Heart left ventricle (tissue), 13 donors: ENCODE data around the gene TMTC4.

Source experiments
- POLR2A ChIP-seq, 2 donors: fragments of 450-650 bp; IDR thresholded peaks; one replicate each; pipeline ENCODE4 v1.6.1; 2017; ENCODE audit warnings: antibody characterized with exemption in 2 of 2, mild to moderate bottlenecking in 2 of 2, moderate library complexity in 2 of 2
- TF ChIP-seq, protein P1 (sequence below), 12 donors: fragments of 200-600 bp; sonication (generic) in 4 of 12; IDR thresholded peaks; one replicate each; pipeline versions ENCODE4 v1.5.0 to v1.8.0; 2018 to 2022; ENCODE audit warnings: antibody characterized with exemption in 12 of 12, mild to moderate bottlenecking in 5 of 12
- donor health status: ischemic (EF 13 %, LVEDD 7.1; RV severe dilation, severe dysfunction).
- donor health status: DM: no; HTN: yes; CAD: no.
- donor health status: DM: no; HTN: no; CAD: no.
- donor health status: ischemic (EF 25% LVEDD 6.9; RV normal size, moderate dysfunction).
- donor health status: ischemic (EF 25% LVEDD 5.7; RV mildly dilated, moderate dysfunction).
- donor health status: ischemic (EF 35%, LVEDD 5.7; RV mildly dilated, moderate dysfunction).
- donor health status: nonischemic (EF 11% LVEDD 7.7; RV severe dilation, severe dysfunction).
- donor health status: DM: yes; HTN: yes; CAD: no.
- donor health status: PGD.
- donor health status: ischemic (EF 29% LVEDD 5.4; RV normal size, mild dysfunction).
- donor health status: nonischemic (EF 23%, LVEDD 6.1; RV moderate dilation, normal function).

DNA sequence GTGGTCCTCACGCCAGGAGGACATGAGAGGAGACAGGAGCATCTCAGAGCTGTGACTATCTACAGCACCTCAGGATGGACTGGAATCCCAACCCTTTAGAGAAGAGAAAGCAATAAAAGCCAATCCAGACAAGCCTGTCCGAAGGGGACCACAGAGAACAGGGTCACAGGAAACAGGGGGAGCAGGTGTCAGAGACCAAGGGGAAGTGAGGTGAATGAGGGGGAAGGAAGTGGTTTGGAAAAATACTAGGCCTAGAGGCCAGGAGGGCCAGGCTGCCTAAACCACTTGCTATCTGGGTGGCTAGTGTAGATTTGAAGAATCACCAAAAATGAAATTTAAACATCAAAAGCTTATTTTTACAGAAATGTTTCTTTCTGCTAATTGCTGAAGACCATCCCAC lies 16.2 kb downstream of the TMTC4 start:
- TF ChIP-seq, protein P1, sequence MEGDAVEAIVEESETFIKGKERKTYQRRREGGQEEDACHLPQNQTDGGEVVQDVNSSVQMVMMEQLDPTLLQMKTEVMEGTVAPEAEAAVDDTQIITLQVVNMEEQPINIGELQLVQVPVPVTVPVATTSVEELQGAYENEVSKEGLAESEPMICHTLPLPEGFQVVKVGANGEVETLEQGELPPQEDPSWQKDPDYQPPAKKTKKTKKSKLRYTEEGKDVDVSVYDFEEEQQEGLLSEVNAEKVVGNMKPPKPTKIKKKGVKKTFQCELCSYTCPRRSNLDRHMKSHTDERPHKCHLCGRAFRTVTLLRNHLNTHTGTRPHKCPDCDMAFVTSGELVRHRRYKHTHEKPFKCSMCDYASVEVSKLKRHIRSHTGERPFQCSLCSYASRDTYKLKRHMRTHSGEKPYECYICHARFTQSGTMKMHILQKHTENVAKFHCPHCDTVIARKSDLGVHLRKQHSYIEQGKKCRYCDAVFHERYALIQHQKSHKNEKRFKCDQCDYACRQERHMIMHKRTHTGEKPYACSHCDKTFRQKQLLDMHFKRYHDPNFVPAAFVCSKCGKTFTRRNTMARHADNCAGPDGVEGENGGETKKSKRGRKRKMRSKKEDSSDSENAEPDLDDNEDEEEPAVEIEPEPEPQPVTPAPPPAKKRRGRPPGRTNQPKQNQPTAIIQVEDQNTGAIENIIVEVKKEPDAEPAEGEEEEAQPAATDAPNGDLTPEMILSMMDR (IDR thresholded peaks at IDR 0.05) = no peak
- no peak for TF ChIP-seq POLR2A (IDR thresholded peaks at IDR 0.05)
